Activated T-helper 2 cell treated with anti-CD3 and anti-CD28 coated beads, Interferon-gamma antibody, Interleukin-2, Interleukin-4, amounts not matched to agents 10 μg/mL and 5 μg/mL and 100 μg/mL, durations not matched to agents 14 hours and 24 hours and 36 hours (primary cell): ENCODE results near the gene LPP. TPM values are rescaled to one million over a fixed set of nuclear protein-coding genes. Genes with fewer than 3 reads are reported as not detected.

ENCODE experiments used
- DNase-seq: peaks from one replicate; pipeline ENCODE4 v3.0.0; 2021; ENCODE audit warnings: low spot score
- H3K27ac Mint-ChIP-seq: one replicate; pipeline ENCODE4 v1.8.0; 2021; ENCODE audit warnings: mixed read lengths
- H3K27me3 Mint-ChIP-seq: one replicate; pipeline ENCODE4 v1.8.0; 2021; ENCODE audit warnings: low read depth, mixed read lengths
- H3K36me3 Mint-ChIP-seq: one replicate; pipeline ENCODE4 v1.8.0; 2021; ENCODE audit warnings: low read depth, mixed read lengths
- H3K4me1 Mint-ChIP-seq: one replicate; pipeline ENCODE4 v1.8.0; 2021; ENCODE audit warnings: low read depth, mixed read lengths
- H3K4me3 Mint-ChIP-seq: one replicate; pipeline ENCODE4 v1.8.0; 2021; ENCODE audit warnings: low read depth, mild to moderate bottlenecking, moderate library complexity, mixed read lengths
- H3K9me3 Mint-ChIP-seq: one replicate; pipeline ENCODE4 v1.8.0; 2021; ENCODE audit warnings: mixed read lengths
- intact Hi-C: fragments of 100-400 bp; cut with micrococcal nuclease; formaldehyde crosslinking; loops from one replicate; pipeline ENCODE4 v1.15.1; 2023
- total RNA-seq: library from RNA; stranded (reverse); gene quantifications from 2 replicates; pipeline ENCODE4 v1.2.3, GENCODE V29; 2022

Gene LPP
- total RNA-seq, 1 donor from 2014 or later = 54.5 TPM

DNA sequence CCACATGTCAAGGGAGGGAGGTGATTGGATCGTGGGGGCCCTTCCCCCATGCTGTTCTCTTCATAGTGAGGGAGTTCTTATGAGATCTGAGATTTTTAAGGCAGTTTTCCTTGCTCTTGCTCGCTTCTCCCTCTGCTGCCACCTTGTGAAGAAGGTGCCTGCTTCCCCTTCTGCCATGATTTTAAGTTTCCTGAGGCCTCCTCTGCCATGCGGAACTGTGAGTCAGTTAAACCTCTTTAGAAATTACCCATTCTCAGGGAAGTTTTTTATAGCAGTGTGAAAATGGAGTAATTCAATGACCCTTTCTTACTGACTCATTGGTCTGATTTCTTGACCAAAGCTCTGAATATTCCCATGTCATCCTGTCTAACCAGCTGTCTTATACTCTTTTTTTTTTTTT lies 533.4 kb downstream of the LPP start:
- intact Hi-C loops = loop anchor here (10.0 kb wide), 1 partner anchor 363 kb away; no protein-coding TSS in a partner anchor
- no peaks in the 10 kb centered on the region for H3K9me3 Mint-ChIP-seq
- no peak overlapping the region for H3K4me3 Mint-ChIP-seq
- H3K36me3 Mint-ChIP-seq = peaks cover 11% of the 10 kb centered on the region
- H3K27me3 Mint-ChIP-seq = no peaks in the 10 kb centered on the region
- H3K4me1 Mint-ChIP-seq = peaks cover 42% of the 10 kb centered on the region
- no peak overlapping the region for H3K27ac Mint-ChIP-seq
- DNase-seq = no peak

GRCh38 chr3:188689101-188689574 lies 535.2 kb downstream of the LPP start:
- peaks cover 28% of the 10 kb centered on the region for H3K4me1 Mint-ChIP-seq
- no peaks in the 10 kb centered on the region for H3K27me3 Mint-ChIP-seq
- intact Hi-C loops = loop anchor here (10.0 kb wide), 1 partner anchor 364 kb away; no protein-coding TSS in a partner anchor
- H3K27ac Mint-ChIP-seq = no peak overlapping the region
- H3K36me3 Mint-ChIP-seq = peaks cover 9% of the 10 kb centered on the region
- no peak for DNase-seq
- H3K4me3 Mint-ChIP-seq = no peak overlapping the region
- no peaks in the 10 kb centered on the region for H3K9me3 Mint-ChIP-seq

DNA sequence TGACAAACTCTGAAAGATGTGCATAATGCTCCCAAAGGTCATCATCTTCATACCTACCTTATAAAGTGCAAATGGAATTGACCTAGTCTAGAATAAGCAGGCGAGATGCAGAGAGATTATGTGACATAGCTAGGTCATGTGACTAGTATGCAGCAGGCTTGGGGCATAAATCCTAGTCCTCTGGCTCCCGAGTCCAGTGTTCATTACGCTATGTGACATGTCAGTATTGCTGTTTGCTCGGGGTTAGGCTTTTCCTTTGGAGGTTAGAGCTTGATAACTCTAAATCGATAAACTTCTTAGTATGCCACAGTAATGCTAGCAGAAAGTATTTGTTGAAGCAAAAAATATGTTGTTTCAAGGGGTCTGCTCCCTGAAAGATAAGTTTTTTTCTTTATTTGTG lies 536.1 kb downstream of the LPP start:
- H3K4me1 Mint-ChIP-seq = peaks cover 26% of the 10 kb centered on the region
- H3K36me3 Mint-ChIP-seq = peaks cover 7% of the 10 kb centered on the region
- no peak overlapping the region for H3K27ac Mint-ChIP-seq
- H3K4me3 Mint-ChIP-seq = no peak overlapping the region
- intact Hi-C loops = loop anchor here (10.0 kb wide), 1 partner anchor 265 kb away; no protein-coding TSS in a partner anchor
- no peaks in the 10 kb centered on the region for H3K9me3 Mint-ChIP-seq
- no peaks in the 10 kb centered on the region for H3K27me3 Mint-ChIP-seq
- DNase-seq = no peak

GRCh38 chr3:188691004-188691403 lies 537.0 kb downstream of the LPP start:
- intact Hi-C loops = loop anchor here (10.0 kb wide), 1 partner anchor 264 kb away; no protein-coding TSS in a partner anchor

DNA sequence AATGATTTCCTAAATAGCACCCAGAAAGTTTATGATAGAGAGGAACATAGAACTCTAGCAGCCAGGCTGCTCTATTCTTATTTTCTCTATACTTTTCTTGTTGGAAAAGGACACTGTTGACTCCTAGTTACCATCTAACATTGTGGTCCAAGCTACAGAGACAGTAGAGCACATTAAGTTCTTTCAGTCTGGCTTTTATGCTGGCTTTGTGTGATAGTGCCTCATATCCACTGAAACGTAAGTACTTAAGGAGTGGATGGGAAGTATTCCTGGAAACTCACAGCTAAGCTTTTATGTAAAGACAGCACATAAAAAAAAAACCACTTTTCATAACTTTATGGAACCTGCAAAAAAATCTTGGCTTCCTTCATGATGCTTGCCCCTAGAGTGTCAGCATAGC lies 537.7 kb downstream of the LPP start:
- no peaks in the 10 kb centered on the region for H3K9me3 Mint-ChIP-seq
- intact Hi-C loops = loop anchor here (10.0 kb wide), 1 partner anchor 263 kb away; no protein-coding TSS in a partner anchor
- no peak overlapping the region for H3K4me3 Mint-ChIP-seq
- peaks cover 3% of the 10 kb centered on the region for H3K36me3 Mint-ChIP-seq
- no peak for DNase-seq
- peaks cover 27% of the 10 kb centered on the region for H3K4me1 Mint-ChIP-seq
- H3K27ac Mint-ChIP-seq = no peak overlapping the region
- no peaks in the 10 kb centered on the region for H3K27me3 Mint-ChIP-seq

More at GRCh38 chr3:188691004-188691403, 537.0 kb downstream of the LPP start:
- Mint-ChIP-seq H3K27me3 (no peaks in the 10 kb centered on the region), H3K36me3 (peaks cover 3% of the 10 kb centered on the region), H3K27ac (no peak overlapping the region), H3K4me1 (peaks cover 30% of the 10 kb centered on the region), H3K4me3 (no peak overlapping the region), H3K9me3 (no peaks in the 10 kb centered on the region)
- DNase-seq = no peak

DNA sequence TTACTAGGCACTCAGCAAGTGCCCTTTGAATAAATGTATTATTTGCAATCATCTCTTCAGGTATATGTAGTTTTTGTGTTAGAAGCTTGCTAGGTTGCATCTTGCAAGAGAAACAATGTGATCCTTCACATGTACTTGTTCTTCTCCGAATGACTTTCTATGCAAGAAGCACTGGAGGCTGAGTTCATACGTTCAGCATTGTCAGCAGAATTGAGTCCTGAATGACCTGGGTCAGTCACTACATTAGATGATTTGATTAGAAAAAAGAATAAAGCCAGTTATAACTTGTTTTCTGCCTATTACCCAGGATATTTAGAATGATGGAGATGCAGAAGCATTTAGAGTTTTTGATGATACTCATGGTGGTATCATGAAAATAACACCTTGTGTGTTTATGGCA lies 538.7 kb downstream of the LPP start:
- no peaks in the 10 kb centered on the region for H3K9me3 Mint-ChIP-seq
- DNase-seq = no peak
- H3K27me3 Mint-ChIP-seq = no peaks in the 10 kb centered on the region
- H3K36me3 Mint-ChIP-seq = peaks cover 3% of the 10 kb centered on the region
- H3K27ac Mint-ChIP-seq = no peak overlapping the region
- H3K4me1 Mint-ChIP-seq = peaks cover 25% of the 10 kb centered on the region
- intact Hi-C loops = loop anchor here (10.0 kb wide), 1 partner anchor 262 kb away; no protein-coding TSS in a partner anchor
- no peak overlapping the region for H3K4me3 Mint-ChIP-seq

GRCh38 chr3:188693435-188693834 lies 539.5 kb downstream of the LPP start:
- H3K27me3 Mint-ChIP-seq = no peaks in the 10 kb centered on the region
- H3K36me3 Mint-ChIP-seq = peaks cover under 1% of the 10 kb centered on the region
- H3K4me1 Mint-ChIP-seq = peaks cover 25% of the 10 kb centered on the region
- no peaks in the 10 kb centered on the region for H3K9me3 Mint-ChIP-seq
- H3K4me3 Mint-ChIP-seq = no peak overlapping the region
- no peak for DNase-seq
- intact Hi-C loops = loop anchor here (10.0 kb wide), 1 partner anchor 261 kb away; no protein-coding TSS in a partner anchor
- no peak overlapping the region for H3K27ac Mint-ChIP-seq

DNA sequence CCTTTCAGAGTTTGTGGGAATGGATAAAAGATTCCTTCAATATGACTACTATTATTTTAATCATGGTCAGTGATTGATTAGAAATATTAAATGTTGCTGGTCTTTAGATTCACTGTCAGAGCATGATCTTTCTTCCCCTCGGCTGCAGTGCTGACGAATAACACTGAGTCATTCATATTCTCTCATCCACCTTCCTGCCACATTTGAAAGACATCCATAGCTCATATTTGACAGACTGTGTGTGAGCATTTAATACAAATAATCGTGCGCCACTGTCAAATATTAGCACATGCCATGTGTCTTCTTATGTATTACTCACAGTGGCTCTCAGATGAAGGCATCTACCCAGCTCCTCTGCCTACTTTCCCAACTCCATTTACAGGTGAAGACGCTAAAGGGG lies 541.3 kb downstream of the LPP start:
- H3K4me3 Mint-ChIP-seq = no peak overlapping the region
- H3K4me1 Mint-ChIP-seq = peaks cover 22% of the 10 kb centered on the region
- H3K9me3 Mint-ChIP-seq = no peaks in the 10 kb centered on the region
- no peaks in the 10 kb centered on the region for H3K36me3 Mint-ChIP-seq
- no peak overlapping the region for H3K27ac Mint-ChIP-seq
- intact Hi-C loops = loop anchor here (5.0 to 10.0 kb wide), 2 partner anchors 222 to 260 kb away; no protein-coding TSS in a partner anchor
- DNase-seq = no peak
- peaks cover 2% of the 10 kb centered on the region for H3K27me3 Mint-ChIP-seq

GRCh38 chr3:188697127-188697526 lies 543.2 kb downstream of the LPP start:
- no peak overlapping the region for H3K27ac Mint-ChIP-seq
- H3K4me1 Mint-ChIP-seq = peaks cover 30% of the 10 kb centered on the region
- no peaks in the 10 kb centered on the region for H3K36me3 Mint-ChIP-seq
- peaks cover 2% of the 10 kb centered on the region for H3K27me3 Mint-ChIP-seq
- no peak for DNase-seq
- no peak overlapping the region for H3K4me3 Mint-ChIP-seq
- H3K9me3 Mint-ChIP-seq = no peaks in the 10 kb centered on the region
- intact Hi-C loops = loop anchor here (5.0 to 10.0 kb wide), 2 partner anchors 220 to 258 kb away; no protein-coding TSS in a partner anchor

- no peak overlapping the region for H3K4me3 Mint-ChIP-seq
- intact Hi-C loops = loop anchor here (5.0 to 10.0 kb wide), 2 partner anchors 219 to 256 kb away; no protein-coding TSS in a partner anchor
- H3K4me1 Mint-ChIP-seq = peaks cover 30% of the 10 kb centered on the region
- peaks cover 9% of the 10 kb centered on the region for H3K27me3 Mint-ChIP-seq
- H3K27ac Mint-ChIP-seq = no peak overlapping the region
- no peak for DNase-seq
- H3K36me3 Mint-ChIP-seq = no peaks in the 10 kb centered on the region
- no peaks in the 10 kb centered on the region for H3K9me3 Mint-ChIP-seq
Observed at GRCh38 chr3:188698436-188698835, 544.5 kb downstream of the LPP start.

DNA sequence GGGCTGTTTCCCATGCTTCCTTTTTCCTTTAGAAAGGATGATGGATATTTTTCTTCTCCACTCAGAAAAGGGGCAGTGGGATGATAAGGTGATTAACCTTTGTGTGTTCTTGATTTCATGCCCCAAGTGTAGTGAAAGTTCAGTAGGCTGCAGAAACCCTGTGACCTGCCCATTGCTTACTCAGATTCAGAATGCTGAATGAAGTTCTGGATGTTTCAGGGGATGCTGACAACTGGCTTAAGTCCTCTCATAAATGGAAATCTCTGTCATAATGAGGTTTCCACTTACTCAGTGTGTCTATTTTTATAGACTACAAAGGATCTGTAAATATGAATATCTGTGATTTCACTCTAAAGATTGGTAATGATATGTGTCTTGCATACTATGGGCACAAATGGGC lies 546.5 kb downstream of the LPP start:
- H3K27ac Mint-ChIP-seq = no peak overlapping the region
- intact Hi-C loops = loop anchor here (1.0 to 2.0 kb wide), 4 partner anchors 17 to 88 kb away; no protein-coding TSS in a partner anchor

DNA sequence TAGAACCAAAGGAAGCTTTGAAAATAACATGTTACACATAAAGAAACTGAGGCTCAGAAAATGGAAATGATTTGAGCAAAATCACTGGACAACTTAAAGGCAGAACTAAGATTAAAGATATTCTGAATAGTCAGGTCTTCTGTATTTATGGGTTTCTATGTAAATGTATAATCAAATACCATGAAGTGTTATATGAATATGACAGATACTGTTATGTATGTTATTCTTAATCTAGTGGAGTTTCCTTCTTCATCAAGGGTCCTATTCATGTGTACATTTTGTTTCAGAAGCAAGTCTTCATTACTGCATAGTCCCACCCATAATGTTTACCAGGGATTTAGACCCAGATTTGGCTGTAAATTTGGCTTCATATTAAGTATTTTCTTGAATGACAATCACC lies 547.0 kb downstream of the LPP start:
- Mint-ChIP-seq H3K36me3 (no peaks in the 10 kb centered on the region), H3K4me1 (peaks cover 23% of the 10 kb centered on the region), H3K9me3 (no peaks in the 10 kb centered on the region), H3K4me3 (no peak overlapping the region), H3K27me3 (peaks cover 9% of the 10 kb centered on the region), H3K27ac (no peak overlapping the region)
- intact Hi-C loops = loop anchor here (1.0 to 2.0 kb wide), 4 partner anchors 18 to 87 kb away; no protein-coding TSS in a partner anchor
- DNase-seq = no peak

More for the DNA sequence above, 546.5 kb downstream of the LPP start:
- Mint-ChIP-seq H3K27me3 (peaks cover 9% of the 10 kb centered on the region), H3K9me3 (no peaks in the 10 kb centered on the region), H3K36me3 (no peaks in the 10 kb centered on the region), H3K4me1 (peaks cover 27% of the 10 kb centered on the region), H3K4me3 (no peak overlapping the region)
- DNase-seq = no peak

DNA sequence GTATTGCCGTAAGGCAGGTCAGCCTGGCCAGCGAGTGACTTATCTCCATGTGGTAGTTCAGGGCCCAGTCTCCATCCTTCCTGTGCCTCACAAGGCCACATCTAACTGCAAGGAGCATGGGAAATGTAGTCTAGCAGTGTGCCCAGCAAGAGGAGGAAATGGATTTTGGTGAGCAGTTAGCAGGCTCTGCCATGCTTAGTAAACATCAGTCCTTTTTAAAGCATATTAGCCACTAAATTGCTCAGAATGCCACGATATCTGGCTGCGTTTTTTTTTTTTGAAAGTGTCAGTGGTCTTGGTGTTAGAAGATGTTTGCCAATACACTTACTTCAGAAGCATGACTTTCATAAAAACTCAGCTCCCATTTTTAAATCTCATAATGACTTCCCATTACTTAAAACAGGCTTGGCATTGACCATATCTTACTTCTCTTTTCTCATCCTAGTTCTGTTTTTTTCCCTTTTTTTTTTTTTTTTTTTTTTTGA lies 547.6 kb downstream of the LPP start:
- intact Hi-C loops = loop anchor here (2.0 kb wide), 1 partner anchor 51 kb away; no protein-coding TSS in a partner anchor
- DNase-seq = no peak
- H3K36me3 Mint-ChIP-seq = peaks cover 2% of the 10 kb centered on the region
- no peak overlapping the region for H3K4me3 Mint-ChIP-seq
- no peaks in the 10 kb centered on the region for H3K9me3 Mint-ChIP-seq
- no peak overlapping the region for H3K27ac Mint-ChIP-seq
- H3K4me1 Mint-ChIP-seq = peaks cover 20% of the 10 kb centered on the region
- peaks cover 9% of the 10 kb centered on the region for H3K27me3 Mint-ChIP-seq
